IMR-90 (cell line): Measurements from ENCODE around the gene ATG10. TPM values are rescaled to one million over a fixed set of nuclear protein-coding genes. Genes with fewer than 3 reads are reported as not detected.

ENCODE experiments used
- ATAC-seq: fragments of 200-7000 bp; cut with Tn5 transposase; 2 replicates; pipeline ENCODE4 v1.9.1; 2020; ENCODE audit warnings: low read depth, mild to moderate bottlenecking, moderate library complexity
- BruUV-seq: library from RNA; stranded (reverse); fragments of 400-500 nt; replicated peaks from 2 replicates; lab custom pipeline; 2021; lab: Mats Ljungman, UMichigan
- CTCF ChIA-PET: fragments of 300-600 bp; formaldehyde crosslinking; extraction: SDS; loops from one replicate; lab custom pipeline; 2021; ENCODE audit warnings: antibody characterized with exemption; lab: Yijun Ruan, JAX
- POLR2A ChIA-PET: fragments of 300-600 bp; sonication (Branson Sonifier 250); formaldehyde crosslinking; loops from one replicate; lab custom pipeline; 2022; ENCODE audit warnings: antibody characterized with exemption; ENCODE audit not compliant: unreplicated experiment; lab: Charles Lee
- DNase-seq: peaks from one replicate; pipeline ENCODE4 v3.0.0; 2013
- H2AFZ ChIP-seq: replicated peaks from 2 replicates; pipeline ENCODE3; 2013; ENCODE audit warnings: low read length, mild to moderate bottlenecking; ENCODE audit not compliant: poor library complexity
- H2AK5ac ChIP-seq: 2 replicates; pipeline ENCODE4 v1.6.1; 2013; ENCODE audit warnings: low read depth, low read length, inconsistent platforms
- H2AK9ac ChIP-seq: replicated peaks from 2 replicates; pipeline ENCODE3; 2013; ENCODE audit warnings: mild to moderate bottlenecking, low read depth, low read length, moderate library complexity; ENCODE audit not compliant: poor library complexity
- H2BK120ac ChIP-seq: 2 replicates; pipeline ENCODE4 v1.6.1; 2013; ENCODE audit warnings: low read depth, low read length, inconsistent platforms
- H2BK15ac ChIP-seq: 3 replicates; pipeline ENCODE4 v1.6.1; 2013; ENCODE audit warnings: low read depth, low read length, inconsistent platforms
- H2BK20ac ChIP-seq: 2 replicates; pipeline ENCODE4 v1.6.1; 2013; ENCODE audit warnings: low read depth, mild to moderate bottlenecking, inconsistent platforms, low read length, moderate library complexity
- H2BK5ac ChIP-seq: 2 replicates; pipeline ENCODE4 v1.6.1; 2013; ENCODE audit warnings: mild to moderate bottlenecking, low read depth, low read length, inconsistent platforms; ENCODE audit not compliant: poor library complexity, severe bottlenecking
- H3K14ac ChIP-seq: replicated peaks from 2 replicates; pipeline ENCODE4 v1.6.1; 2013; ENCODE audit warnings: low read depth, low read length, inconsistent platforms
- H3K18ac ChIP-seq: 2 replicates; pipeline ENCODE4 v1.6.1; 2013; ENCODE audit warnings: low read depth, low read length, control low read depth
- H3K23ac ChIP-seq: 2 replicates; pipeline ENCODE4 v1.6.1; 2013; ENCODE audit warnings: low read depth, low read length, inconsistent platforms
- H3K27ac ChIP-seq: 2 replicates; pipeline ENCODE4 v1.5.1; 2013; ENCODE audit warnings: mild to moderate bottlenecking, control low read depth, low read length; ENCODE audit not compliant: insufficient read depth
- H3K27me3 ChIP-seq: 2 replicates; pipeline ENCODE4 v1.6.1; 2013; ENCODE audit warnings: low read length; ENCODE audit not compliant: control insufficient read depth, insufficient read depth
- H3K36me3 ChIP-seq: 2 replicates; pipeline ENCODE4 v1.6.1; 2013; ENCODE audit warnings: low read length, mixed read lengths; ENCODE audit not compliant: control insufficient read depth, insufficient read depth
- H3K4ac ChIP-seq: 2 replicates; pipeline ENCODE4 v1.6.1; 2013; ENCODE audit warnings: low read depth, low read length, inconsistent platforms
- H3K4me1 ChIP-seq: 2 replicates; pipeline ENCODE4 v1.6.1; 2013; ENCODE audit warnings: low read length, mixed read lengths; ENCODE audit not compliant: control insufficient read depth, insufficient read depth
- H3K4me2 ChIP-seq: 2 replicates; pipeline ENCODE4 v1.6.1; 2013; ENCODE audit warnings: low read depth, mild to moderate bottlenecking, control low read depth, low read length, moderate library complexity
- H3K4me3 ChIP-seq: 2 replicates; pipeline ENCODE4 v1.5.1; 2013; ENCODE audit warnings: low read depth, mild to moderate bottlenecking, control low read depth, low read length, moderate library complexity; ENCODE audit not compliant: insufficient read depth
- H3K56ac ChIP-seq: 2 replicates; pipeline ENCODE4 v1.6.1; 2013; ENCODE audit warnings: low read length, inconsistent platforms; ENCODE audit not compliant: insufficient read depth; ENCODE audit errors: extremely low read depth
- H3K79me1 ChIP-seq, 2 experiments: 2 replicates each; pipeline ENCODE4 v1.6.1; 2013; ENCODE audit warnings: low read length in 2 of 2, inconsistent platforms in 1 of 2, low read depth in 1 of 2
- H3K9ac ChIP-seq: 2 replicates; pipeline ENCODE4 v1.6.1; 2013; ENCODE audit warnings: low read depth, low read length, control low read depth
- H3K9me1 ChIP-seq: 2 replicates; pipeline ENCODE4 v1.6.1; 2013; ENCODE audit warnings: low read length, inconsistent platforms; ENCODE audit not compliant: insufficient read depth
- H3K9me3 ChIP-seq: 2 replicates; pipeline ENCODE4 v1.6.1; 2013; ENCODE audit warnings: low read length; ENCODE audit not compliant: control insufficient read depth, insufficient read depth
- H4K20me1 ChIP-seq: 2 replicates; pipeline ENCODE4 v1.6.1; 2013; ENCODE audit warnings: low read length, inconsistent platforms; ENCODE audit not compliant: insufficient read depth
- H4K5ac ChIP-seq: 2 replicates; pipeline ENCODE4 v1.6.1; 2013; ENCODE audit warnings: mild to moderate bottlenecking, low read depth, low read length, control low read depth
- H4K8ac ChIP-seq, 2 experiments: 2 replicates each; pipeline ENCODE4 v1.6.1; 2013; ENCODE audit warnings: low read depth in 2 of 2, low read length in 2 of 2, control low read depth in 1 of 2, inconsistent platforms in 1 of 2
- H4K91ac ChIP-seq: 2 replicates; pipeline ENCODE4 v1.6.1; 2013; ENCODE audit warnings: low read depth, low read length, inconsistent platforms; ENCODE audit not compliant: insufficient read depth
- BHLHE40 ChIP-seq: fragments of 150-350 bp; IDR thresholded peaks from 2 replicates; pipeline ENCODE4 v1.6.1; 2016; ENCODE audit warnings: mild to moderate bottlenecking, low read depth, low read length
- CEBPB ChIP-seq: IDR thresholded peaks from 2 replicates; pipeline ENCODE4 v1.6.1; 2012; ENCODE audit warnings: low read depth, low read length, improper control_type of control experiment
- MXI1 ChIP-seq: IDR thresholded peaks from 2 replicates; pipeline ENCODE4 v1.6.1; 2012; ENCODE audit warnings: low read depth, mild to moderate bottlenecking, low read length, moderate library complexity, borderline replicate concordance
- NFE2L2 ChIP-seq: fragments of 150-350 bp; IDR thresholded peaks from 2 replicates; pipeline ENCODE4 v1.6.1; 2016; ENCODE audit warnings: low read depth, mild to moderate bottlenecking, low read length
- SMC3 ChIP-seq: fragments of 150-350 bp; IDR thresholded peaks from 2 replicates; pipeline ENCODE4 v1.6.1; 2016; ENCODE audit warnings: low read depth, mild to moderate bottlenecking, antibody characterized with exemption, low read length, moderate library complexity
- WGBS, 2 experiments: methylation state at CpG; one replicate each; pipeline versions ENCODE4 v1.1.5 to v1.1.7; 2013; ENCODE audit warnings: missing lambda C conversion rate in 2 of 2; ENCODE audit not compliant: insufficient read length in 1 of 2; ENCODE audit errors: extremely low coverage in 2 of 2; 5-methylcytosine and 5-hydroxymethylcytosine counted together
- dilution Hi-C: fragments of 300-500 bp; cut with HindIII; formaldehyde crosslinking; loops from one replicate; pipeline ENCODE4 v1.14.3; 2018; ENCODE audit warnings: low sequenced_read_pairs; ENCODE audit not compliant: unreplicated experiment
- in situ Hi-C: fragments of 300-500 bp; cut with MboI; formaldehyde crosslinking; loops from 3 replicates; pipeline ENCODE4 v1.14.3; 2019; ENCODE audit warnings: low sequenced_read_pairs, inconsistent platforms, mixed read lengths
- intact Hi-C: fragments of 100-400 bp; cut with micrococcal nuclease; formaldehyde crosslinking; loops from 2 replicates; pipeline ENCODE4 v1.10.0; 2022
- polyA plus RNA-seq, 3 experiments: library from polyadenylated mRNA; depleted of rRNA; stranded (reverse); fragments of >200 nt; gene quantifications; 2 replicates each; pipeline ENCODE4 v1.2.3, GENCODE V29; 2012; ENCODE audit warnings: low replicate concordance in 1 of 3
- total RNA-seq: library from RNA; depleted of rRNA; stranded (reverse); fragments of >200 nt; gene quantifications from 2 replicates; pipeline ENCODE4 v1.2.3, GENCODE V29; 2012
- TF ChIP-seq, protein P1 (sequence below): conservative IDR thresholded peaks from 2 replicates; pipeline ENCODE4 v1.5.1; 2012; ENCODE audit warnings: mild to moderate bottlenecking, low read depth, low read length, improper control_type of control experiment

The ATG10 gene
- total and polyA plus RNA-seq, 2 of the 4 experiments (the other 2 are of a cell fraction) = 3.4 to 8.1 TPM

DNA sequence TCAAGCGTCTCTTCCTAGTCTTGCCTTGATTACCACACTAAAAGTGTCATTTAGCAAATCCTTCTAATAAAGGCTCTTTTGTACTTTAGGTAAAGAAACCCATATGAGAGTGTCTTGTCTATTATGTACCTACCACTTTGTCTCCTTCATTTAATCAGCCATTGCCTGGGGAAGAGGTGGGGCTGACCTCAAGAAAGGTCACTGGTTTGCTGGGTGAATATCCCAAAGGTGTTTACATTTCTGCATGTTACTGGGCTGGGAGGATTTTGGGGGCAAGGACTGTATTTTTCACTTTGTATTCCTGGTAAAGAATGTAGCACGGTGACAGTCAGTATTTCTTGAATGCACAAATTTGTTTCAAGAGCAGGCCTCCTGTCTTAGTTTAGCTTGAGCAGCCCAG is 318.2 kb downstream of the ATG10 start:
- Histone ChIP-seq H3K56ac (no peak overlapping the region), H3K4me2 (no peak overlapping the region), H3K9ac (no peak overlapping the region), H4K5ac (no peak overlapping the region), H2BK20ac (no peak overlapping the region), H3K4me3 (no peak overlapping the region), H3K9me3 (no peaks in the 10 kb centered on the region), H3K23ac (no peak overlapping the region), H4K20me1 (no peaks in the 10 kb centered on the region), H3K4me1 (no peaks in the 10 kb centered on the region), H3K27me3 (no peaks in the 10 kb centered on the region), H3K36me3 (no peaks in the 10 kb centered on the region), H4K91ac (no peak overlapping the region), H3K9me1 (no peaks in the 10 kb centered on the region; the same call in 1 of the 2 replicates), H2AK5ac (no peak overlapping the region), H2AFZ (no peak overlapping the region), H2BK120ac (no peak overlapping the region), H3K18ac (no peak overlapping the region), H3K27ac (no peak overlapping the region), H3K4ac (no peak overlapping the region), H4K8ac (no peak overlapping the region), H2AK9ac (no peak overlapping the region), H2BK5ac (no peak overlapping the region), H2BK15ac (no peak overlapping the region), H3K79me1 (0 out of 4 replicates have a peak, but pooled peaks cover 0 to 1% of the 10 kb centered on the region in 2 experiments), H3K14ac (no peak overlapping the region)
- POLR2A ChIA-PET = no interaction called here
- intact Hi-C loops (no loop called here), in situ Hi-C loops (no loop called here), dilution Hi-C loops (no loop called here)
- CTCF ChIA-PET = no interaction called here
- WGBS, 2 experiments = 100% methylated on average over 1 of the region's 2 CpGs; no CpG with 5 or more reads in 1 of the 2 experiments
- ATAC-seq = no peak
- no TSS peak for BruUV-seq
- no peak for DNase-seq
- TF ChIP-seq NFE2L2 = no peak
- TF ChIP-seq SMC3 = no peak
- TF ChIP-seq BHLHE40 = no peak
- TF ChIP-seq, protein P1, sequence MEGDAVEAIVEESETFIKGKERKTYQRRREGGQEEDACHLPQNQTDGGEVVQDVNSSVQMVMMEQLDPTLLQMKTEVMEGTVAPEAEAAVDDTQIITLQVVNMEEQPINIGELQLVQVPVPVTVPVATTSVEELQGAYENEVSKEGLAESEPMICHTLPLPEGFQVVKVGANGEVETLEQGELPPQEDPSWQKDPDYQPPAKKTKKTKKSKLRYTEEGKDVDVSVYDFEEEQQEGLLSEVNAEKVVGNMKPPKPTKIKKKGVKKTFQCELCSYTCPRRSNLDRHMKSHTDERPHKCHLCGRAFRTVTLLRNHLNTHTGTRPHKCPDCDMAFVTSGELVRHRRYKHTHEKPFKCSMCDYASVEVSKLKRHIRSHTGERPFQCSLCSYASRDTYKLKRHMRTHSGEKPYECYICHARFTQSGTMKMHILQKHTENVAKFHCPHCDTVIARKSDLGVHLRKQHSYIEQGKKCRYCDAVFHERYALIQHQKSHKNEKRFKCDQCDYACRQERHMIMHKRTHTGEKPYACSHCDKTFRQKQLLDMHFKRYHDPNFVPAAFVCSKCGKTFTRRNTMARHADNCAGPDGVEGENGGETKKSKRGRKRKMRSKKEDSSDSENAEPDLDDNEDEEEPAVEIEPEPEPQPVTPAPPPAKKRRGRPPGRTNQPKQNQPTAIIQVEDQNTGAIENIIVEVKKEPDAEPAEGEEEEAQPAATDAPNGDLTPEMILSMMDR = no peak
- no peak for TF ChIP-seq CEBPB
- no peak for TF ChIP-seq MXI1
